DOHH2 (cell line): ENCODE results near the gene GREB1L.

Experiments used
- CTCF ChIP-seq: fragments of 200-600 bp; sonication (generic); IDR thresholded peaks from one replicate; pipeline ENCODE4 v1.5.1; 2014; ENCODE audit warnings: antibody characterized with exemption, mild to moderate bottlenecking, low read depth, low read length; ENCODE audit not compliant: poor library complexity, severe bottlenecking
- EZH2phosphoT487 ChIP-seq: fragments of 200-600 bp; sonication (generic); IDR thresholded peaks from 2 replicates; pipeline ENCODE4 v1.6.1; 2017; ENCODE audit warnings: borderline replicate concordance, mild to moderate bottlenecking, antibody characterized with exemption, low read length, moderate library complexity, mixed read lengths

GRCh38 chr18:21241301-21242048 lies 557 bp upstream of the GREB1L start:
- TF ChIP-seq CTCF (no peak), EZH2phosphoT487 (no peak)
